ENCODE results near the gene GPRIN2. TPM values are rescaled to one million over a fixed set of nuclear protein-coding genes. Genes with fewer than 3 reads are reported as not detected.

Gene GPRIN2
- polyA plus RNA-seq, 4 donors, result 1.9 to 6.9 (median 4.2) TPM

- DNase-seq (ENCODE audit: low read depth in 4 of 4, low spot score in 3 of 4), result no peak
These were observed 6.2 kb downstream of the GPRIN2 start for GRCh38 chr10:46550076-46550790.

GRCh38 chr10:46549171-46550075 lies 7.0 kb downstream of the GPRIN2 start:
- no peak for DNase-seq (ENCODE audit: low read depth in 4 of 4, low spot score in 3 of 4)

- DNase-seq (ENCODE audit: low read depth in 4 of 4, low spot score in 3 of 4), result no peak
These were observed 7.9 kb downstream of the GPRIN2 start for GRCh38 chr10:46548498-46549090.

GRCh38 chr10:46547541-46548497 lies 8.6 kb downstream of the GPRIN2 start:
- no peak for DNase-seq (ENCODE audit: low read depth in 4 of 4, low spot score in 3 of 4)

- no peak for DNase-seq (ENCODE audit: low read depth in 4 of 4, low spot score in 3 of 4)
These were observed 9.6 kb downstream of the GPRIN2 start for GRCh38 chr10:46546591-46547540.

- no peak for DNase-seq (ENCODE audit: low read depth in 4 of 4, low spot score in 3 of 4)
These were observed 10.4 kb downstream of the GPRIN2 start for GRCh38 chr10:46545861-46546590.

GRCh38 chr10:46544989-46545791 lies 11.3 kb downstream of the GPRIN2 start:
- no peak for DNase-seq (ENCODE audit: low read depth in 4 of 4, low spot score in 3 of 4)

GRCh38 chr10:46543466-46544377 lies 12.7 kb downstream of the GPRIN2 start:
- no peak for DNase-seq (ENCODE audit: low read depth in 4 of 4, low spot score in 3 of 4)

- no peak for DNase-seq (ENCODE audit: low read depth in 4 of 4, low spot score in 3 of 4)
These were observed 13.6 kb downstream of the GPRIN2 start for GRCh38 chr10:46542567-46543465.

- DNase-seq (ENCODE audit: low read depth in 4 of 4, low spot score in 3 of 4), result no peak
These were observed 14.5 kb downstream of the GPRIN2 start for GRCh38 chr10:46541735-46542566.

- no peak for DNase-seq (ENCODE audit: low read depth in 4 of 4, low spot score in 3 of 4)
These were observed 15.3 kb downstream of the GPRIN2 start for GRCh38 chr10:46541017-46541661.

- DNase-seq (ENCODE audit: low read depth in 4 of 4, low spot score in 3 of 4), result no peak
These were observed 15.9 kb downstream of the GPRIN2 start for GRCh38 chr10:46540412-46541016.

GRCh38 chr10:46539596-46540411 lies 16.7 kb downstream of the GPRIN2 start:
- DNase-seq (ENCODE audit: low read depth in 4 of 4, low spot score in 3 of 4), result no peak

Measured in left renal pelvis (tissue), 4 donors.